HG03039 (cell line): ENCODE results near the gene NME7.
"Not testable (repeated sequence)": the region's sequence is repeated elsewhere in the genome, so short reads cannot be mapped to it uniquely, and the experiment has no call there.

Experiments
- ATAC-seq: cut with Tn5 transposase; IDR thresholded peaks from one replicate; pipeline ENCODE4 v1.9.1; 2021; ENCODE audit warnings: mild to moderate bottlenecking, moderate library complexity; ENCODE audit not compliant: unreplicated experiment

The NME7 gene

GRCh38 chr1:169307176-169307575 lies 60.4 kb downstream of the NME7 start:
- no peak for ATAC-seq

- no peak for ATAC-seq
Measured at GRCh38 chr1:169305948-169306347, 61.6 kb downstream of the NME7 start.

GRCh38 chr1:169305356-169305755 lies 62.2 kb downstream of the NME7 start:
- no peak for ATAC-seq

- no peak for ATAC-seq
Measured at GRCh38 chr1:169300854-169301253, 66.7 kb downstream of the NME7 start.

- ATAC-seq: no peak
Measured at GRCh38 chr1:169298441-169298840, 69.2 kb downstream of the NME7 start.

- no peak for ATAC-seq
Measured at GRCh38 chr1:169295846-169296245, 71.8 kb downstream of the NME7 start.

GRCh38 chr1:169295425-169295824 lies 72.2 kb downstream of the NME7 start:
- no peak for ATAC-seq

GRCh38 chr1:169289016-169289415 lies 78.6 kb downstream of the NME7 start:
- no peak for ATAC-seq

- ATAC-seq: no peak
Measured at GRCh38 chr1:169288011-169288414, 79.6 kb downstream of the NME7 start.

GRCh38 chr1:169287280-169287679 lies 80.3 kb downstream of the NME7 start:
- no peak for ATAC-seq

- not testable (repeated sequence) for ATAC-seq
Measured at GRCh38 chr1:169281562-169281961, 86.0 kb downstream of the NME7 start.

GRCh38 chr1:169271098-169271497 lies 96.5 kb downstream of the NME7 start:
- no peak for ATAC-seq

- no peak for ATAC-seq
Measured at GRCh38 chr1:169266133-169266532, 101.5 kb downstream of the NME7 start.

- no peak for ATAC-seq
Measured at GRCh38 chr1:169263059-169263458, 104.5 kb downstream of the NME7 start.

- no peak for ATAC-seq
Measured at GRCh38 chr1:169261884-169262283, 105.7 kb downstream of the NME7 start.

- ATAC-seq: no peak
Measured at GRCh38 chr1:169260478-169261151, 107.0 kb downstream of the NME7 start.

GRCh38 chr1:169259816-169260215 lies 107.8 kb downstream of the NME7 start:
- no peak for ATAC-seq

- no peak for ATAC-seq
Measured at GRCh38 chr1:169250795-169251194, 116.8 kb downstream of the NME7 start.

GRCh38 chr1:169250022-169250421 lies 117.6 kb downstream of the NME7 start:
- ATAC-seq: no peak

GRCh38 chr1:169249611-169250010 lies 118.0 kb downstream of the NME7 start:
- no peak for ATAC-seq

GRCh38 chr1:169245706-169246105 lies 121.9 kb downstream of the NME7 start:
- no peak for ATAC-seq

- ATAC-seq: no peak
Measured at GRCh38 chr1:169240449-169241232, 127.0 kb downstream of the NME7 start.
